CD4-positive, alpha-beta T cell treated with Interleukin-10 for 1 hour (primary cell): ENCODE data around the gene BMPER.

Source experiments
- DNase-seq: peaks from one replicate; pipeline ENCODE4 v3.0.0-alpha.2; 2020

BMPER gene

GRCh38 chr7:34104992-34105391 is 199.7 kb downstream of the BMPER start:
- DNase-seq: no peak

DNA sequence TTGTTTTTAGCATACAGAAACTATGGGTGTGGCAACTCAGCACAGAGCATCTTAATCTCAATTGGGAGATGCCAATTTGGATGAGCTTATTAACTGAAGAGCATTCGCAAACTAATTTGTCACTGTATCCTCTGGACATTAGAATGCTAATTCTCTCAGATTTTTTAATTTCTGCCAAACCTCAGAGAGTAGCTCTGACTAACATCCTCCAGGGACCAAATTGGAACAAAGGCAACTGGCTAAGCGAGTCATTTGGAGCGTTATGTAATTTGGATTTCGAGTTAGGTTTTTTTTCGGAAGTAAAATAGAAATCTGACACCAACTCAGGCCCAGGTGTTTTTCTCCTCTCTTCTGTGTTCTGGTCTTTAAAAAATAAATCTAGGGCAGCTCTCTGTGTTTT is 201.9 kb downstream of the BMPER start:
- DNase-seq: no peak

GRCh38 chr7:34108165-34108564 is 202.8 kb downstream of the BMPER start:
- no peak for DNase-seq

GRCh38 chr7:34109936-34110780 is 204.8 kb downstream of the BMPER start:
- DNase-seq: no peak

DNA sequence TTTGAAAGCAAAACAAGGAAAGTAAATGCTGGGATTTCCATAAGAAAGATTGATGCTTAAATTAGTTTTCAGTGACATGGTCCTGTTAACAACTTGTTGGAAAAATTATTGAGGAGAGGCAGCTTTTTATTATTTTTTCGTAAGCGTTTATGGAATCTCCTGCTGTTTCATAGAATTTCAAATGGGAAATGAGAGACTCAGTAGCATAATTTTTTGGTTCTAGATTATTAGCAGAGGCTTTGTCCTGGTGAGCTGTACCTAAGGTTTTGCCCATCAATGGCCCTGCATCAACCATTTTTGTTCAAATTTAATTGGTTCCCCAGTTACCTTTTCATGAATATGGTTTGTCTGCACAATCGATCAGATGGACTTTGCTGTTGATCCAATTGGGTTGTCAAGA is 205.7 kb downstream of the BMPER start:
- no peak for DNase-seq

DNA sequence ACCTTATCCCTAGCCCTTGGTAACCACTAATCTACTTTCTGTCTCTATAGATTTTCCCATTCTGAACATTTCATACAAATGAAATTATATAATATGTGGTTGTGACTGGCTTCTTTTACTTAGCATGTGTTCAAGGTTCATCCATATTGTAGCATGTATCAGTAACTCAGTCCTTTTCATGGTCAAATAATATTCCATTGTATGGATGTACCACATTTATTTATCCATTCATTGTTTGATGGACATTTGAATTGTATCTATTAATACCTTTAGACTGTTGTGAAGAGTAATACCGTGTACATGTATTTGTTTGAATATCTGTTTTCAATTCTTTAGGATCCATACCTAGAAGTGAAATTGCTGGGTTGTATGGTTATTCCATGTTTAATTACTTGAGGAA is 210.2 kb downstream of the BMPER start:
- no peak for DNase-seq

DNA sequence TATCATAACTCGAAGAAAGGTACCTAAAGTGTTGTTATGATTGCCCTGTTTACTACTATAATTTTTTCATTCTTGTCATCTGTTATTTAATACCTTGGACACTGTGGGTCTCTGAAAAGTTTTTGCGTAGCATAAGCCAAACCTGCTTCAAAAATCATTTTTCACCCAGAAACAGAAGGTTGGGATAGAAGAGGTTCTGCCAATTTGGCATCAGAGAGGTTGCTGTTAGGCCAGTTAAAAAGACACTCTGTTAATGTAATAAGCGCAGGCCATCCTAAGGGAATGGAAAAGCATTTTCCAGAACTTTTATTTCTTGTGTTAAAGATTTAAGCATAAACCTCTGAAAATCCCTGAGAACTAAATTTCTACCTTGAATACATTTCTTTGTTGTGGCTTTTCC is 212.2 kb downstream of the BMPER start:
- DNase-seq: no peak

- DNase-seq: no peak
These were observed 216.0 kb downstream of the BMPER start for GRCh38 chr7:34121366-34121765.

DNA sequence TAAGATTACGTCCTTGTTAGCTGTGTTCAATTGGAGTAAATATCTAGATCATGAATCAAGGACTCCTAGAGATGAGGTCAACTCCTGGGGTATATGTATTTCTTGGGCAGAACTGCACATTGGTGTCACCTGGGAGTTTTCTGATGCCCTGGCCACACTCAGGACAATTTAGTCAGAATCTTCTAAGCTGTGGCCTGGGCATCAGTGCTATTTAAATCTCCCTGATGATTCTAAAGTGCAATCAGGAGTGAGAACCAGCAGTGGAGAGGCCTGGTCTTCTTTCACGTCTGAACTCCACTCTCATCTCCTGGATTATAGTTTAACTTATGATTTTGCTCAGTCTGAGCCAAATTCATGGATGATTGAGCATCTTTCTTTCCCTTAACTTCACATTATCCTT is 218.0 kb downstream of the BMPER start:
- DNase-seq: no peak

GRCh38 chr7:34124765-34125164 is 219.4 kb downstream of the BMPER start:
- DNase-seq: no peak

- no peak for DNase-seq
These were observed 223.4 kb downstream of the BMPER start for GRCh38 chr7:34128762-34129161.

- no peak for DNase-seq
These were observed 225.4 kb downstream of the BMPER start for GRCh38 chr7:34130558-34131295.

DNA sequence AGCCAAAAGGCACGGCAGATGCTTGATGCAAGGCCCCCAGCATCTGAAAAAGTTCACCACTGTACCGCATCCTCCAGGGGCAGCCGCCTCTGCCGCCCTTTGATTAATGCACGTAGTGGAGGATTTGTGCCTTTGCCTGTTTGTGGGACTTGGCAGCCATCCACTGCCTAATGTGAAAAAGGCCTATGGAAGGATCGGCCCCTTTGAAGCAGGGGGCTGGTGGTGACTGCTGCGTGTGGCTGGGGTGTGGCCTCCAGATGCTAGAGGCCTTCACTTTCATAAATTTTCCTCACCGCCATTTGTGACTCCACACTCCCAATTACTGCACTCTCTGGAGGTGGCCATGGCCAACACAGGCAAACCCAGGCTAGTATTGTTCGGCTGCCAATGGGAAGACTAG is 226.0 kb downstream of the BMPER start:
- no peak for DNase-seq

- DNase-seq: no peak
These were observed 228.1 kb downstream of the BMPER start for GRCh38 chr7:34133356-34133982.

GRCh38 chr7:34133983-34134782 is 228.8 kb downstream of the BMPER start:
- DNase-seq: no peak

GRCh38 chr7:34135924-34136323 is 230.6 kb downstream of the BMPER start:
- no peak for DNase-seq

DNA sequence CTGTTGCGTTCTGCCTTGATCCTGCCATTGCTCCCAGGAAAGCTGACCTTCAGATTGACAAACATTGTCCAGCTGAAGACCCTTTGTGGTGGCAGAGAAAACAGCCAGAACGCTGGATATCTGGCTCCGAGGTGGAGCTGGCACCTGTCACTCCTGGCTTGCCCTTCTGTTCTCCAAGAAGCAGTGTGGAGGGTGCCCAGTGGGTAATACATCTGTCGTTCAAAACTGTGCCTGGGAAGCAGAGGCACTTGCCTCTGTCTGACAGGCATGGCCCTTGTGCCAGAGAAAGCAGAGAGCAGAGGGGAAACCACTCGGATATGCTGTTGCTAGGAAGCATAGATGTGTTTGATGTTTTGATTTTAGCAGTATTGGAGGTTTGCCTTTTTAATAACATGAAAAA is 231.4 kb downstream of the BMPER start:
- no peak for DNase-seq

DNA sequence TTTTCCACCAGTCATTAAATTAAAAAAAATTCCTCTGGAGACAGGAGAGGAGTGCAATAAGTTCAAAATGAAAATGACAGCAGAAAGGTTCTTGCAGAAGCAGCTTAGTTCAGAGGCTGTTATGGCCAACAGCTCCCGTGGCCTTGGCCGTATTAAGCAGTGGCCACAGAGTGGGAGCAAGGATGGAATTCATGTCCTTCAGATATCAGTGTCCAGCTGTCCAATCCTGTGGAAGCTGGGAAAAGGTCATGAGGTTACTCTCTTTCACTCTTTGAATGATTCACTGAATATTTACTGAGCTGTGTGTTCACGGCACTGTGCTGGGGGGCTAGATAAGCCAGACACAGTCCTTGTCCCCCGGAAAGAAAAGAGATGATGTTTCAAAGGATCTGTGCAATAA is 231.8 kb downstream of the BMPER start:
- no peak for DNase-seq

GRCh38 chr7:34138483-34138882 is 233.1 kb downstream of the BMPER start:
- DNase-seq: no peak

DNA sequence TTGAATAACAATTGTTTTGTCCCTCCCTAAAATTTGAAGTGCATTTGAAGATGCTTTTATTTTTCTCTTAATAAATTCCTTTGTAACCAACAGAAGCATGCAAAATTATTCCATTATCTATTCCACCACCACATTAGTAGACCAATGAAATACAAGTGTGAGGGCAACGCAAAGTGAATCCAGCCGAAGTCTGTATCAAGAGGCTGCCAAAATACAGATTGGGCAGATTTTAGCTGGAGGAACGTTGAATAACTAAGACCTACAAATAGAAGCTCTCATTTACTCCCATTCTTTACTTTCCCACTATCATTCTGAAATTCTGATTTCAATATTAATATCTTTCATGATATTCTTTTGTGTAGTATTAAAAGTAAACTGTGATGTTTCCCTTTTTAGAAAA is 233.7 kb downstream of the BMPER start:
- DNase-seq: no peak

- DNase-seq: no peak
These were observed 234.7 kb downstream of the BMPER start for GRCh38 chr7:34140066-34140465.

GRCh38 chr7:34143402-34143801 is 238.1 kb downstream of the BMPER start:
- DNase-seq: no peak

- no peak for DNase-seq
These were observed 240.3 kb downstream of the BMPER start for GRCh38 chr7:34145603-34146002.
